B cell (primary cell): ENCODE measurements around the gene VPS33B. TPM values are rescaled to one million over a fixed set of nuclear protein-coding genes. Genes with fewer than 3 reads are reported as not detected.

Experiments
- ATAC-seq: fragments of 200-7000 bp; cut with Tn5 transposase; one replicate; pipeline ENCODE4 v1.10.0; 2021; ENCODE audit warnings: low read depth, mild to moderate bottlenecking, moderate number of reproducible peaks, moderate library complexity
- CTCF ChIA-PET: fragments of 350-600 bp; sonication (Branson Sonifier 250); formaldehyde crosslinking; loops from one replicate; lab custom pipeline; 2021; ENCODE audit warnings: antibody characterized with exemption, inconsistent platforms; lab: Charles Lee
- POLR2A ChIA-PET: fragments of 350-600 bp; sonication (Branson Sonifier 250); formaldehyde crosslinking; loops from one replicate; lab custom pipeline; 2021; ENCODE audit warnings: antibody characterized with exemption; lab: Charles Lee
- DNase-seq: peaks from one replicate; pipeline ENCODE4 v3.0.0; 2013
- H2AFZ ChIP-seq: 2 replicates; pipeline ENCODE4 v1.6.1; 2012; ENCODE audit warnings: mild to moderate bottlenecking, low read depth, low read length; ENCODE audit not compliant: insufficient read depth, poor library complexity, severe bottlenecking
- H3K27ac ChIP-seq, 2 donors: 1 replicate in 1 of 2; 2 replicates in 1 of 2; pipeline ENCODE4 v1.5.1; 2012 to 2013; ENCODE audit warnings: low read length in 2 of 2, mild to moderate bottlenecking in 2 of 2, moderate library complexity in 1 of 2
- H3K27me3 ChIP-seq, 4 experiments: fragments of 200-600 bp in 1 of 4; sonication (generic) in 1 of 4; replicated peaks in 1 of 4; 1 replicate in 2 of 4; 2 replicates in 2 of 4; pipeline versions ENCODE4 v1.6.1 to v1.7.0; 2013 to 2016; ENCODE audit warnings: low read length in 3 of 4, mild to moderate bottlenecking in 2 of 4, mixed read lengths in 1 of 4, moderate library complexity in 1 of 4; ENCODE audit not compliant: insufficient read depth in 4 of 4, control insufficient read depth in 3 of 4; ENCODE audit errors: control extremely low read depth in 1 of 4
- H3K36me3 ChIP-seq, 2 experiments: replicated peaks in 1 of 2; 1 replicate in 1 of 2; 2 replicates in 1 of 2; pipeline versions ENCODE4 v1.6.1 to v1.7.1; 2013; ENCODE audit warnings: low read length in 1 of 2; ENCODE audit not compliant: insufficient read depth in 2 of 2, control insufficient read depth in 1 of 2; ENCODE audit errors: control extremely low read depth in 1 of 2, extremely low read depth in 1 of 2
- H3K4me1 ChIP-seq, 2 donors: fragments of 200-600 bp in 1 of 2; sonication (generic) in 1 of 2; 1 replicate in 1 of 2; 2 replicates in 1 of 2; pipeline versions ENCODE4 v1.5.1 to v1.6.1; 2013 to 2017; ENCODE audit warnings: low read length in 2 of 2; ENCODE audit not compliant: control insufficient read depth in 2 of 2, insufficient read depth in 2 of 2
- H3K4me2 ChIP-seq: replicated peaks from 2 replicates; pipeline ENCODE3; 2012; ENCODE audit warnings: mild to moderate bottlenecking, low read depth, low read length; ENCODE audit not compliant: poor library complexity, severe bottlenecking
- H3K4me3 ChIP-seq, 5 experiments: fragments of 200-600 bp in 1 of 5; sonication (generic) in 1 of 5; 1 replicate in 3 of 5; 2 replicates in 2 of 5; pipeline versions ENCODE4 v1.5.1 to v1.7.0; 2011 to 2016; ENCODE audit warnings: low read length in 4 of 5, mild to moderate bottlenecking in 4 of 5, low read depth in 2 of 5, control low read depth in 1 of 5, moderate library complexity in 1 of 5; ENCODE audit not compliant: insufficient read depth in 1 of 5; ENCODE audit errors: control extremely low read depth in 1 of 5, extremely low read depth in 1 of 5
- H3K79me2 ChIP-seq: fragments of 200-600 bp; sonication (generic); one replicate; pipeline ENCODE4 v1.6.0; 2016; ENCODE audit warnings: low read length; ENCODE audit not compliant: control insufficient read depth, insufficient read depth
- H3K9ac ChIP-seq: fragments of 200-600 bp; sonication (generic); 2 replicates; pipeline ENCODE4 v1.6.1; 2017; ENCODE audit warnings: mild to moderate bottlenecking, low read length, moderate library complexity
- H3K9me3 ChIP-seq, 3 donors: one replicate each; pipeline versions ENCODE4 v1.6.1 to v1.7.1; 2013; ENCODE audit warnings: low read length in 2 of 3; ENCODE audit not compliant: control insufficient read depth in 2 of 3, insufficient read depth in 1 of 3; ENCODE audit errors: control extremely low read depth in 1 of 3
- H4K20me1 ChIP-seq: 2 replicates; pipeline ENCODE4 v1.6.0; 2012; ENCODE audit warnings: mild to moderate bottlenecking, low read length; ENCODE audit not compliant: insufficient read depth, control insufficient read depth, poor library complexity, severe bottlenecking
- H3K27ac Mint-ChIP-seq: one replicate; pipeline ENCODE4 v1.8.0; 2021; ENCODE audit warnings: mixed read lengths
- H3K27me3 Mint-ChIP-seq: one replicate; pipeline ENCODE4 v1.8.0; 2021; ENCODE audit warnings: mixed read lengths
- H3K4me1 Mint-ChIP-seq: one replicate; pipeline ENCODE4 v1.8.0; 2021; ENCODE audit warnings: mixed read lengths
- H3K4me3 Mint-ChIP-seq: one replicate; pipeline ENCODE4 v1.8.0; 2021; ENCODE audit warnings: mixed read lengths
- H3K9me3 Mint-ChIP-seq: one replicate; pipeline ENCODE4 v1.8.0; 2022; ENCODE audit warnings: mixed read lengths; ENCODE audit not compliant: insufficient read depth
- EZH2 ChIP-seq: IDR thresholded peaks from 2 replicates; pipeline ENCODE4 v1.6.1; 2012; ENCODE audit warnings: borderline replicate concordance, low read depth, mild to moderate bottlenecking, moderate library complexity, low read length; ENCODE audit not compliant: insufficient read depth, poor library complexity, severe bottlenecking
- WGBS: methylation state at CpG from one replicate; pipeline ENCODE4 v1.1.5; 2013; ENCODE audit warnings: missing lambda C conversion rate; ENCODE audit not compliant: insufficient coverage; 5-methylcytosine and 5-hydroxymethylcytosine counted together
- intact Hi-C: fragments of 100-400 bp; cut with micrococcal nuclease; formaldehyde crosslinking; loops from one replicate; pipeline ENCODE4 v1.10.0; 2022
- polyA plus RNA-seq: library from polyadenylated mRNA; depleted of rRNA; stranded (reverse); fragments of >200 nt; gene quantifications from 2 replicates; pipeline ENCODE4 v1.2.3, GENCODE V29; 2012
- total RNA-seq, 2 donors: library from RNA; stranded (reverse); fragments of 120-200 nt in 1 of 2; gene quantifications; 1 replicate in 1 of 2; 2 replicates in 1 of 2; pipeline versions ENCODE4 v1.2.3 to v1.2.4, GENCODE V29; 2013 to 2022
- TF ChIP-seq, protein P1 (sequence below): fragments of 200-600 bp; IDR thresholded peaks from one replicate; pipeline ENCODE4 v1.8.0; 2022; ENCODE audit warnings: antibody characterized with exemption, mild to moderate bottlenecking

Gene VPS33B
- total and polyA plus RNA-seq, 2 donors (not counting 1 experiment from before 2014, with no cell fraction given) = 17.4 to 30.0 TPM

DNA sequence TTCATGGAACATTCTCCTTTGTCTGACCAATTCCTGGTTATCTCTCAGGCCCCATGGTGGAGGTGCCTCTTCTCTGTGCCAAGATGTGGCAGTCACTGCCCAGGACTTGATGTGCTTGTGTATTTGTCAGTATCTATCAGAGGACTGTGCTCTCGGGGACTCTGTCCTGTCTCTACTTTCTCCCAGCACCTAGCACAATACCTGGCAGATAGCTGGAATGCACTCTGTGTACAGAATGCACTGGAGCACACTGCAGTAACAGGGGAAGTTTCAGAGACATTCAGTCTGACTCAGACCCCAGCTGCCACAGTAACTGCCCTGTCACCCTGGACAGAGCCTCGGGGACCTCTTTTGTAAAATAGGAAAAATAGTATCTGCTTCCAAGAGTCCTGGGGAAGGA is 43.1 kb upstream of the VPS33B start:
- peaks cover 40% of the 10 kb centered on the region for H3K27me3 Mint-ChIP-seq
- 80% methylated on average over 1 of the region's 2 CpGs for WGBS

DNA sequence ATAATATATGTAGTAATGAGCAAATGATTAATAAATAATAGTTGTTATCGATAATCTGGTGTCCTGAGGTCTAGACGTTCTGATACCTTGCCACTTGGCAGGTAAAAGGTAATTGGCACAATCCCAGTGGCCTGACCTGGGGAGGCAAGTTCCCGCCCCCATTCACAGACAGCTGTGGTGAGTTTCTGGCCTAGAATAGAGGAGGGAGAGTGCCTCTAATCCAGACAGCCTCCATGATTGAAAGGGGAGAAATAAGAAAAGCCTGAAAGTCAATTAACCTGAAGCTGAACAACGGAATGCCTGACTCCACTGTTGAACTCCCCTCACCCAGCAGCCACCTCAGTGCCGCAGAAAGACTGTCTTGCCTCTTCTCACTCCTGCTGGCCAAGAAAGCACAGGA is 39.6 kb upstream of the VPS33B start:
- H3K36me3 ChIP-seq = no peaks in the 10 kb centered on the region
- no peaks in the 10 kb centered on the region for H4K20me1 ChIP-seq
- DNase-seq (no peak), ATAC-seq (no peak)
- Mint-ChIP-seq H3K9me3 (peaks cover 6% of the 10 kb centered on the region), H3K27ac (no peak overlapping the region), H3K4me1 (no peaks in the 10 kb centered on the region), H3K4me3 (no peak overlapping the region), H3K27me3 (peaks cover 45% of the 10 kb centered on the region)
- POLR2A ChIA-PET = no interaction called here
- no peak overlapping the region for H3K4me3 ChIP-seq
- no peak overlapping the region for H3K9ac ChIP-seq
- no peak overlapping the region for H2AFZ ChIP-seq
- no peaks in the 10 kb centered on the region for H3K4me1 ChIP-seq
- peaks cover 0 to 13% (median 6%) of the 10 kb centered on the region in 4 experiments for H3K27me3 ChIP-seq
- 86% methylated on average over 5 of the region's 5 CpGs for WGBS
- no peaks in the 10 kb centered on the region for H3K79me2 ChIP-seq
- H3K9me3 ChIP-seq = peaks cover 0 to 8% (median 4%) of the 10 kb centered on the region in 3 donors
- CTCF ChIA-PET = no interaction called here
- TF ChIP-seq, protein P1, sequence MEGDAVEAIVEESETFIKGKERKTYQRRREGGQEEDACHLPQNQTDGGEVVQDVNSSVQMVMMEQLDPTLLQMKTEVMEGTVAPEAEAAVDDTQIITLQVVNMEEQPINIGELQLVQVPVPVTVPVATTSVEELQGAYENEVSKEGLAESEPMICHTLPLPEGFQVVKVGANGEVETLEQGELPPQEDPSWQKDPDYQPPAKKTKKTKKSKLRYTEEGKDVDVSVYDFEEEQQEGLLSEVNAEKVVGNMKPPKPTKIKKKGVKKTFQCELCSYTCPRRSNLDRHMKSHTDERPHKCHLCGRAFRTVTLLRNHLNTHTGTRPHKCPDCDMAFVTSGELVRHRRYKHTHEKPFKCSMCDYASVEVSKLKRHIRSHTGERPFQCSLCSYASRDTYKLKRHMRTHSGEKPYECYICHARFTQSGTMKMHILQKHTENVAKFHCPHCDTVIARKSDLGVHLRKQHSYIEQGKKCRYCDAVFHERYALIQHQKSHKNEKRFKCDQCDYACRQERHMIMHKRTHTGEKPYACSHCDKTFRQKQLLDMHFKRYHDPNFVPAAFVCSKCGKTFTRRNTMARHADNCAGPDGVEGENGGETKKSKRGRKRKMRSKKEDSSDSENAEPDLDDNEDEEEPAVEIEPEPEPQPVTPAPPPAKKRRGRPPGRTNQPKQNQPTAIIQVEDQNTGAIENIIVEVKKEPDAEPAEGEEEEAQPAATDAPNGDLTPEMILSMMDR = no peak
- TF ChIP-seq EZH2 = no peak
- H3K4me2 ChIP-seq = no peak overlapping the region
- intact Hi-C loops = no loop called here
- no peak overlapping the region for H3K27ac ChIP-seq

More for the DNA sequence above, 43.1 kb upstream of the VPS33B start:
- no peaks in the 10 kb centered on the region for H3K4me1 ChIP-seq
- no peak overlapping the region for H2AFZ ChIP-seq
- H3K4me3 ChIP-seq = no peak overlapping the region
- Mint-ChIP-seq H3K9me3 (peaks cover 6% of the 10 kb centered on the region), H3K27ac (no peak overlapping the region), H3K4me3 (no peak overlapping the region), H3K4me1 (no peaks in the 10 kb centered on the region)
- POLR2A ChIA-PET = no interaction called here
- no peak overlapping the region for H3K27ac ChIP-seq
- no peak for DNase-seq
- H3K36me3 ChIP-seq = no peaks in the 10 kb centered on the region
- CTCF ChIA-PET = no interaction called here
- peaks cover 0 to 9% (median 0%) of the 10 kb centered on the region in 4 experiments for H3K27me3 ChIP-seq
- ATAC-seq = no peak
- no peaks in the 10 kb centered on the region for H4K20me1 ChIP-seq
- no peak overlapping the region for H3K4me2 ChIP-seq
- H3K79me2 ChIP-seq = no peaks in the 10 kb centered on the region
- peaks cover 0 to 8% (median 4%) of the 10 kb centered on the region in 3 donors for H3K9me3 ChIP-seq
- intact Hi-C loops = no loop called here
- no peak for TF ChIP-seq EZH2
- TF ChIP-seq, protein P1 = no peak
- H3K9ac ChIP-seq = no peak overlapping the region
